WTC11 (cell line): ENCODE results near the gene AKAIN1.

Experiments
- AFF4 ChIP-seq: sonication (generic); formaldehyde crosslinking; IDR thresholded peaks from 2 replicates; pipeline ENCODE4 v1.8.1; 2023; ENCODE audit warnings: mild to moderate bottlenecking, missing genetic modification reagents, borderline replicate concordance
- CTCF ChIP-seq: fragments of 200-600 bp; IDR thresholded peaks from 2 replicates; pipeline ENCODE4 v1.8.0; 2022; ENCODE audit warnings: antibody characterized with exemption
- FOXP1 ChIP-seq: sonication (generic); formaldehyde crosslinking; IDR thresholded peaks from 2 replicates; pipeline ENCODE4 v1.8.0; 2022; ENCODE audit warnings: missing genetic modification reagents, mild to moderate bottlenecking, moderate library complexity, borderline replicate concordance
- GRHL2 ChIP-seq: fragments of 250-450 bp; sonication (Bioruptor Pico); IDR thresholded peaks from 2 replicates; pipeline ENCODE4 v1.8.0; 2022; ENCODE audit warnings: mild to moderate bottlenecking, moderate library complexity; ENCODE audit not compliant: insufficient replicate concordance, severe bottlenecking
- TCF7 ChIP-seq: sonication (generic); formaldehyde crosslinking; IDR thresholded peaks from 2 replicates; pipeline ENCODE4 v1.8.0; 2022; ENCODE audit warnings: mild to moderate bottlenecking, low read depth, missing genetic modification reagents, moderate library complexity
- ZBTB21 ChIP-seq: sonication (generic); formaldehyde crosslinking; IDR thresholded peaks from 2 replicates; pipeline ENCODE4 v1.8.1; 2023; ENCODE audit warnings: mild to moderate bottlenecking, missing genetic modification reagents, borderline replicate concordance
- TF ChIP-seq, protein P1 (sequence below): sonication (generic); formaldehyde crosslinking; IDR thresholded peaks from 2 replicates; pipeline ENCODE4 v1.8.1; 2023; ENCODE audit warnings: mild to moderate bottlenecking, missing genetic modification reagents, moderate library complexity
- TF ChIP-seq, protein P2 (sequence below): sonication (generic); formaldehyde crosslinking; IDR thresholded peaks from 2 replicates; pipeline ENCODE4 v1.8.0; 2022; ENCODE audit warnings: mild to moderate bottlenecking, missing genetic modification reagents
- TF ChIP-seq, protein P3 (sequence below): sonication (generic); formaldehyde crosslinking; conservative IDR thresholded peaks from 2 replicates; pipeline ENCODE4 v1.8.1; 2022; ENCODE audit warnings: mild to moderate bottlenecking, missing genetic modification reagents
- TF ChIP-seq, protein P4 (sequence below): sonication (generic); formaldehyde crosslinking; IDR thresholded peaks from 2 replicates; pipeline ENCODE4 v1.8.1; 2023; ENCODE audit warnings: mild to moderate bottlenecking, missing genetic modification reagents, moderate library complexity

DNA sequence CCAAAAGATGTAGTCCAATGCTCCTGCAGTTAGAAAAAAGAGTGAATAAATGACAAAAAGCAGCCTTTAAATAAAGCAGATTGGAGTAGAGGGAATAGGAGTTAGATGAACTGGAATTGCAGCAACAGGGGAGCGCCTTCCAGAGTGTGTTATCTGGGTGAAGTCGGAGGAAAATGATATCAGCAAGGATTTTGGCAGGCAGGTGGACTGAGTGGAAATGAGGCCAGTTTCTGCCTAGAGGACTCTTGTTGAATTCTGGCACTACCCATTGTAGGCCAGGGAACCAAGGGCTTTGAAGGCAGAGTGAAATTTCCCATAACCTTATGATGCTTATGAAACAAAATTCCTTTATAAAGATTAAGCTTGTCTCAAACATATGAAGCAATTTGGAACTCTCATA is 59.8 kb downstream of the AKAIN1 start:
- TF ChIP-seq CTCF (no peak), GRHL2 (CRISPR knock-in tag) (no peak), ZBTB21 (CRISPR knock-in tag) (no peak), FOXP1 (CRISPR knock-in tag) (no peak), TCF7 (no peak), AFF4 (CRISPR knock-in tag) (no peak)
- TF ChIP-seq, protein P1, sequence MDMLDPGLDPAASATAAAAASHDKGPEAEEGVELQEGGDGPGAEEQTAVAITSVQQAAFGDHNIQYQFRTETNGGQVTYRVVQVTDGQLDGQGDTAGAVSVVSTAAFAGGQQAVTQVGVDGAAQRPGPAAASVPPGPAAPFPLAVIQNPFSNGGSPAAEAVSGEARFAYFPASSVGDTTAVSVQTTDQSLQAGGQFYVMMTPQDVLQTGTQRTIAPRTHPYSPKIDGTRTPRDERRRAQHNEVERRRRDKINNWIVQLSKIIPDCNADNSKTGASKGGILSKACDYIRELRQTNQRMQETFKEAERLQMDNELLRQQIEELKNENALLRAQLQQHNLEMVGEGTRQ (CRISPR knock-in tag), result no peak
- TF ChIP-seq, protein P2, sequence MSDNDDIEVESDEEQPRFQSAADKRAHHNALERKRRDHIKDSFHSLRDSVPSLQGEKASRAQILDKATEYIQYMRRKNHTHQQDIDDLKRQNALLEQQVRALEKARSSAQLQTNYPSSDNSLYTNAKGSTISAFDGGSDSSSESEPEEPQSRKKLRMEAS (CRISPR knock-in tag), result no peak
- TF ChIP-seq, protein P3, sequence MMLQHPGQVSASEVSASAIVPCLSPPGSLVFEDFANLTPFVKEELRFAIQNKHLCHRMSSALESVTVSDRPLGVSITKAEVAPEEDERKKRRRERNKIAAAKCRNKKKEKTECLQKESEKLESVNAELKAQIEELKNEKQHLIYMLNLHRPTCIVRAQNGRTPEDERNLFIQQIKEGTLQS, result no peak
- TF ChIP-seq, protein P4, sequence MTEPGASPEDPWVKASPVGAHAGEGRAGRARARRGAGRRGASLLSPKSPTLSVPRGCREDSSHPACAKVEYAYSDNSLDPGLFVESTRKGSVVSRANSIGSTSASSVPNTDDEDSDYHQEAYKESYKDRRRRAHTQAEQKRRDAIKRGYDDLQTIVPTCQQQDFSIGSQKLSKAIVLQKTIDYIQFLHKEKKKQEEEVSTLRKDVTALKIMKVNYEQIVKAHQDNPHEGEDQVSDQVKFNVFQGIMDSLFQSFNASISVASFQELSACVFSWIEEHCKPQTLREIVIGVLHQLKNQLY (CRISPR knock-in tag), result no peak
